ENCODE data around the gene CCNDBP1.

DNA sequence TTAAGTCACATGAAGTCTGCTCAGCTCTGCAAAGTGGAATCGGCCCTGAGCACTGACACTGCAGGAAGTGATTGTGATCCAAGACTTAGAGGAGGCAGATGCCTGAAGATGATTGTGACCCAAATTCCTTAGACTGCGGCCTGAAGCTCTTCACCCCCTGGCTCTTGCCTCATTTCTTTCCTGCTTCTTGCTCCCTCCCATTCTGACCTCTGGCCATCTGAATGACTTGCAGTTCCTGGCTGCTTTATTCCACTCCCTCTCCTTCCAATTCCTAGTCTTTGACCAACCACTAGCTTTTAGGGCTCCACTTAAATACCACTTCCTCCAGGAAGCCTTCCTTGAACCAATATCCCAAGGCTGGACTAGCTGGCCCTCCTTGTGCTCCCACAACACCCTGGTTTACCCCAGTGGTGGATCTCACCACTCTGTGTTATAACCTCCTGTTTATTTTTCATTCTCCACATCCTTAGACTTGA lies 45.5 kb downstream of the CCNDBP1 start:
- TF ChIP-seq, protein P1, sequence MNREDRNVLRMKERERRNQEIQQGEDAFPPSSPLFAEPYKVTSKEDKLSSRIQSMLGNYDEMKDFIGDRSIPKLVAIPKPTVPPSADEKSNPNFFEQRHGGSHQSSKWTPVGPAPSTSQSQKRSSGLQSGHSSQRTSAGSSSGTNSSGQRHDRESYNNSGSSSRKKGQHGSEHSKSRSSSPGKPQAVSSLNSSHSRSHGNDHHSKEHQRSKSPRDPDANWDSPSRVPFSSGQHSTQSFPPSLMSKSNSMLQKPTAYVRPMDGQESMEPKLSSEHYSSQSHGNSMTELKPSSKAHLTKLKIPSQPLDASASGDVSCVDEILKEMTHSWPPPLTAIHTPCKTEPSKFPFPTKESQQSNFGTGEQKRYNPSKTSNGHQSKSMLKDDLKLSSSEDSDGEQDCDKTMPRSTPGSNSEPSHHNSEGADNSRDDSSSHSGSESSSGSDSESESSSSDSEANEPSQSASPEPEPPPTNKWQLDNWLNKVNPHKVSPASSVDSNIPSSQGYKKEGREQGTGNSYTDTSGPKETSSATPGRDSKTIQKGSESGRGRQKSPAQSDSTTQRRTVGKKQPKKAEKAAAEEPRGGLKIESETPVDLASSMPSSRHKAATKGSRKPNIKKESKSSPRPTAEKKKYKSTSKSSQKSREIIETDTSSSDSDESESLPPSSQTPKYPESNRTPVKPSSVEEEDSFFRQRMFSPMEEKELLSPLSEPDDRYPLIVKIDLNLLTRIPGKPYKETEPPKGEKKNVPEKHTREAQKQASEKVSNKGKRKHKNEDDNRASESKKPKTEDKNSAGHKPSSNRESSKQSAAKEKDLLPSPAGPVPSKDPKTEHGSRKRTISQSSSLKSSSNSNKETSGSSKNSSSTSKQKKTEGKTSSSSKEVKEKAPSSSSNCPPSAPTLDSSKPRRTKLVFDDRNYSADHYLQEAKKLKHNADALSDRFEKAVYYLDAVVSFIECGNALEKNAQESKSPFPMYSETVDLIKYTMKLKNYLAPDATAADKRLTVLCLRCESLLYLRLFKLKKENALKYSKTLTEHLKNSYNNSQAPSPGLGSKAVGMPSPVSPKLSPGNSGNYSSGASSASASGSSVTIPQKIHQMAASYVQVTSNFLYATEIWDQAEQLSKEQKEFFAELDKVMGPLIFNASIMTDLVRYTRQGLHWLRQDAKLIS (CRISPR knock-in tag; IDR thresholded peaks at IDR 0.05; ENCODE audit: borderline replicate concordance), result no peak
- TF ChIP-seq ELF4 (CRISPR knock-in tag; IDR thresholded peaks at IDR 0.05; ENCODE audit: low read depth), result no peak
- TF ChIP-seq, protein P2, sequence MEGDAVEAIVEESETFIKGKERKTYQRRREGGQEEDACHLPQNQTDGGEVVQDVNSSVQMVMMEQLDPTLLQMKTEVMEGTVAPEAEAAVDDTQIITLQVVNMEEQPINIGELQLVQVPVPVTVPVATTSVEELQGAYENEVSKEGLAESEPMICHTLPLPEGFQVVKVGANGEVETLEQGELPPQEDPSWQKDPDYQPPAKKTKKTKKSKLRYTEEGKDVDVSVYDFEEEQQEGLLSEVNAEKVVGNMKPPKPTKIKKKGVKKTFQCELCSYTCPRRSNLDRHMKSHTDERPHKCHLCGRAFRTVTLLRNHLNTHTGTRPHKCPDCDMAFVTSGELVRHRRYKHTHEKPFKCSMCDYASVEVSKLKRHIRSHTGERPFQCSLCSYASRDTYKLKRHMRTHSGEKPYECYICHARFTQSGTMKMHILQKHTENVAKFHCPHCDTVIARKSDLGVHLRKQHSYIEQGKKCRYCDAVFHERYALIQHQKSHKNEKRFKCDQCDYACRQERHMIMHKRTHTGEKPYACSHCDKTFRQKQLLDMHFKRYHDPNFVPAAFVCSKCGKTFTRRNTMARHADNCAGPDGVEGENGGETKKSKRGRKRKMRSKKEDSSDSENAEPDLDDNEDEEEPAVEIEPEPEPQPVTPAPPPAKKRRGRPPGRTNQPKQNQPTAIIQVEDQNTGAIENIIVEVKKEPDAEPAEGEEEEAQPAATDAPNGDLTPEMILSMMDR (IDR thresholded peaks at IDR 0.05), result no peak
- TF ChIP-seq NFATC4 (CRISPR knock-in tag; IDR thresholded peaks at IDR 0.05), result no peak
- TF ChIP-seq TCF7 (CRISPR knock-in tag; IDR thresholded peaks at IDR 0.05; ENCODE audit: low read depth), result no peak
- TF ChIP-seq, protein P3, sequence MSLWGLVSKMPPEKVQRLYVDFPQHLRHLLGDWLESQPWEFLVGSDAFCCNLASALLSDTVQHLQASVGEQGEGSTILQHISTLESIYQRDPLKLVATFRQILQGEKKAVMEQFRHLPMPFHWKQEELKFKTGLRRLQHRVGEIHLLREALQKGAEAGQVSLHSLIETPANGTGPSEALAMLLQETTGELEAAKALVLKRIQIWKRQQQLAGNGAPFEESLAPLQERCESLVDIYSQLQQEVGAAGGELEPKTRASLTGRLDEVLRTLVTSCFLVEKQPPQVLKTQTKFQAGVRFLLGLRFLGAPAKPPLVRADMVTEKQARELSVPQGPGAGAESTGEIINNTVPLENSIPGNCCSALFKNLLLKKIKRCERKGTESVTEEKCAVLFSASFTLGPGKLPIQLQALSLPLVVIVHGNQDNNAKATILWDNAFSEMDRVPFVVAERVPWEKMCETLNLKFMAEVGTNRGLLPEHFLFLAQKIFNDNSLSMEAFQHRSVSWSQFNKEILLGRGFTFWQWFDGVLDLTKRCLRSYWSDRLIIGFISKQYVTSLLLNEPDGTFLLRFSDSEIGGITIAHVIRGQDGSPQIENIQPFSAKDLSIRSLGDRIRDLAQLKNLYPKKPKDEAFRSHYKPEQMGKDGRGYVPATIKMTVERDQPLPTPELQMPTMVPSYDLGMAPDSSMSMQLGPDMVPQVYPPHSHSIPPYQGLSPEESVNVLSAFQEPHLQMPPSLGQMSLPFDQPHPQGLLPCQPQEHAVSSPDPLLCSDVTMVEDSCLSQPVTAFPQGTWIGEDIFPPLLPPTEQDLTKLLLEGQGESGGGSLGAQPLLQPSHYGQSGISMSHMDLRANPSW (CRISPR knock-in tag; conservative IDR thresholded peaks at IDR 0.05; ENCODE audit: low read depth), result no peak
- TF ChIP-seq PRRX2 (CRISPR knock-in tag; IDR thresholded peaks at IDR 0.05), result no peak
- TF ChIP-seq SOX15 (CRISPR knock-in tag; IDR thresholded peaks at IDR 0.05), result no peak
- no peak for TF ChIP-seq SMAD4 (CRISPR knock-in tag; IDR thresholded peaks at IDR 0.05)
- TF ChIP-seq, protein P4, sequence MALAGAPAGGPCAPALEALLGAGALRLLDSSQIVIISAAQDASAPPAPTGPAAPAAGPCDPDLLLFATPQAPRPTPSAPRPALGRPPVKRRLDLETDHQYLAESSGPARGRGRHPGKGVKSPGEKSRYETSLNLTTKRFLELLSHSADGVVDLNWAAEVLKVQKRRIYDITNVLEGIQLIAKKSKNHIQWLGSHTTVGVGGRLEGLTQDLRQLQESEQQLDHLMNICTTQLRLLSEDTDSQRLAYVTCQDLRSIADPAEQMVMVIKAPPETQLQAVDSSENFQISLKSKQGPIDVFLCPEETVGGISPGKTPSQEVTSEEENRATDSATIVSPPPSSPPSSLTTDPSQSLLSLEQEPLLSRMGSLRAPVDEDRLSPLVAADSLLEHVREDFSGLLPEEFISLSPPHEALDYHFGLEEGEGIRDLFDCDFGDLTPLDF (CRISPR knock-in tag; IDR thresholded peaks at IDR 0.05), result no peak
- no peak for TF ChIP-seq ZBTB21 (CRISPR knock-in tag; IDR thresholded peaks at IDR 0.05; ENCODE audit: borderline replicate concordance)
- TF ChIP-seq, protein P5, sequence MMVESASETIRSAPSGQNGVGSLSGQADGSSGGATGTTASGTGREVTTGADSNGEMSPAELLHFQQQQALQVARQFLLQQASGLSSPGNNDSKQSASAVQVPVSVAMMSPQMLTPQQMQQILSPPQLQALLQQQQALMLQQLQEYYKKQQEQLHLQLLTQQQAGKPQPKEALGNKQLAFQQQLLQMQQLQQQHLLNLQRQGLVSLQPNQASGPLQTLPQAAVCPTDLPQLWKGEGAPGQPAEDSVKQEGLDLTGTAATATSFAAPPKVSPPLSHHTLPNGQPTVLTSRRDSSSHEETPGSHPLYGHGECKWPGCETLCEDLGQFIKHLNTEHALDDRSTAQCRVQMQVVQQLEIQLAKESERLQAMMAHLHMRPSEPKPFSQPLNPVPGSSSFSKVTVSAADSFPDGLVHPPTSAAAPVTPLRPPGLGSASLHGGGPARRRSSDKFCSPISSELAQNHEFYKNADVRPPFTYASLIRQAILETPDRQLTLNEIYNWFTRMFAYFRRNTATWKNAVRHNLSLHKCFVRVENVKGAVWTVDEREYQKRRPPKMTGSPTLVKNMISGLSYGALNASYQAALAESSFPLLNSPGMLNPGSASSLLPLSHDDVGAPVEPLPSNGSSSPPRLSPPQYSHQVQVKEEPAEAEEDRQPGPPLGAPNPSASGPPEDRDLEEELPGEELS (CRISPR knock-in tag; IDR thresholded peaks at IDR 0.05), result no peak

Measured in WTC11 (cell line).